Measurements from ENCODE around the gene SLC7A9.
"Not testable (repeated sequence)": the region's sequence is repeated elsewhere in the genome, so short reads cannot be mapped to it uniquely, and the experiment has no call there.

SLC7A9 gene

DNA sequence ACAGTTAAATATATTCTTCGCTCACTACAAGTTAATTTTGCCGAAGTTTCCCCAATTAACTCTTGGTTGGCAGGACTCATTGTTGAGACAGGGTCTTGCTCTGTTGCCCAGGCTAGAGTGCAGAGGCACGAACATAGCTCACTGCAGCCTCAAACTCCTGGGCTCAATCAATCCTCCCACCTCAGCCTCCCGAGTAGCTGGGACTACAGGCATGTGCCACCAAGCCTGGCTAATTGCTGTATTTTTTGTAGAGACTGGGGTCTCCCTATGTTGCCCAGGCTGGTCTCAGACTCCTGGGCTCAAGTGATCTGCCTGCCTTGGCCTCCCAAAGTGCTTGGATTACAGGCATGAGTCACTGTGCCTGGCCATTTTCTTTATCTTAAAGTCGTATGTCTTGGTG lies 15.7 kb upstream of the SLC7A9 start:
- DNase-seq (ENCODE audit: low spot score) = not testable (repeated sequence)

DNA sequence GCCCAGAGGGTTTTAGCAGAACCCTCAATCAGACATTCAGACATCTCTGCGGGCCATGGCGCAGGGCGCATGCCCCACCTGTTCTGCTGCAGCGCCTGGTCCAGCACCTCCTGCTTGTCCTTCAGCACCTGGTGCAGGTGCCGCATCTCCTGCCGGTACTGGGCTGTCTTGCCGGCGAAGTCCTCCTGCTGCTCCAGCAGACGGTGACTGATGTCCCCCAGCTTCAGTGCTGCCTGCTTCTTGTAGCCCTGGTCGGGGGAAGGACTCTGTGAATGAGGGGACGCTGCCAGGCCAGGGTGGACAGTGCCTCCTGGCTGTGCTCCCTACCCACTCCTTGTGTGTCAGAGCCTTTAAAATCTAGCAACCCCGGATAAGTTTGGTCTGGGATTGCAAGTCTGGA lies 12.2 kb upstream of the SLC7A9 start:
- no peak for DNase-seq (ENCODE audit: low spot score)

DNA sequence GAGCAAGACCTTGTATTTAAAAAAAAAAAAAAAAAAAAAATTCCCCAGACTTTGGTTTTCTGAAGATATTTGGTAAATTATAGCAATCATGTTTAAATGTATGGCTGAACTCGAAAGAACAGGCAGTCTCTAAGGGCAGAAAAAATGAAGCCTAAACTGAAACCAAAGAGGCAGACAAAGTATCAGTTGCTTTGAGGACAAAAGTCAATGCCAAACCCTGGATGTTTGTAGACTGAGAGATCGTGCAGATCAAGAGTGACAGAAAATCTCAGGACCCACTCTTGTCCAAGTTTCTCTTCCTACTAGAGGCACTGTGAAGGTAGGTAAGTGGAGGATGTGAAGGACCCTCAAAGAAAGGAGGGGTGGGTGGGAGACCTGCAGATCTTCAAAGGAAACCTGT lies 11.1 kb upstream of the SLC7A9 start:
- no peak for DNase-seq (ENCODE audit: low spot score)

DNA sequence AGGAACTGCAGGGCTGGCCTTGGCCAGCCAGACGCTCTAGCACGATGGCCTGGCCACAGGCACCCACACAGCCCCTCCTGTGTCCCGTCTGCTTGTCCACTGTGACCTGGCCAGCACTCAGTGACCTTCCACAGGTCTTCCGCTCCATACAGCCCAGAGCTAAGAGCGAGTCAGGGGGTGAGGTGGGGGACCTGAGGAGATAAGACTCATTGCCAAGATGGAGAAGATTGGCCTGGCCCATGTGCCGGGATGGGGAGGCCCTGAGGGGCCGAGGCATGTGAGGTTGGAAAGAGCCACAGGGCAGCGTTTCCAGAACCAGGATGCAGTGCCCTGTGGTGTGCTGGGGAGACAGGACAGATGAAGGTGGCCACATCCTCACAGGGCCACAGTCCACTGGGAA lies 10.2 kb upstream of the SLC7A9 start:
- DNase-seq (ENCODE audit: low spot score) = no peak

DNA sequence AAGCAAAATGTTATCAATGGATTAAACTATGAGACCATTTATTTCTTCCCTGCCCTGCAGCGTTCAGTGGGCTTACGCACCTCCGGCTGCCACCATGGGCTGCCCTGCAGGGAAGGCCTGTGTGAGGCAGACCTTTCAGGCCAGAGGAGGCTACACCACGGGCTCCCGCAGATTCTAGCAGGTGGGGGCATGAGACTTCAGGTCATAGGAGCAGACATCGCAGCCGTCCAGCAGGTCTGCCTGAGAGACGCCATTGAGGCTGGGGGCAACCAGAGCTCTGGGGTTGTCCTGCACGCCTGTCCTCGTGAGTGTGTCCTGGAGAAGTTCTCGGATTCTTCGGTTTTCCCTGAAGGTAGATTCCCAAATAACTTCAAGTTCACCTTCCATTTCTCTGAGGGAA lies 9.4 kb upstream of the SLC7A9 start:
- DNase-seq (ENCODE audit: low spot score) = no peak

DNA sequence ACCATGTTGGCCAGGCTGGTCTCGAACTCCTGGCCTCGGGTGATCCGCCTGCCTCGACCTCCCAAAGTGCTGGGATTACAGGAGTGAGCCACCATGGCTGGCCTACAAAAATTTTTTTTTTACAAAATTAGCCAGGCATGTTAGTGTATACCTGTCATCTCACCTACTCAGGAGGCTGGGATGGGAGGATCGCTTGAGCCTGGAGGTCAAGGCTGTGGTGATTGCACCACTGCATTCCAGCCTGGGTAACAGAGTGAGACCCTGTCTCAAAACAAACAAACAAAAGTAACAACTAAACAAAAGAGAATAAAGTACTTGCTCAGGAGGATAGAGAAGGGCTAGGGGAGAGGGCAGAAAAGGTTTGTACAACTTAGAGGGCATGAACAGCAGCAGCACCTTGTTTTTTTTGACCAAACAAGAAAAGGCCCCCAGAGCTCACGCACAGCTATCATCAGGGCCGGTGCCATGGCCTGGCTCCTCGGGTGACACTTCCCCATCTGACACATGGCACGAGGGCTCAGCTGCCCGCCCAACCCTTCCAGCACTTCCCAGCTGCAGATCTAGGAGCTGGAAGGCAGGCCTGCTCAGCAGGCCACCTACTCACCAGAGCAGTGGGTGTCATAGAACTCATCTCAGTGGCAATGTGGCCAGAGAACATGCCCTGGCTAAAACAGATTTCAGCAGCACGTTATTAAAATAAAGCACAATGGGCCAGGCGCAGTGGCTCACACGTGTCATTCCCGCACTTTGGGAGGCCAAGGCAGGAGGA lies 8.6 kb upstream of the SLC7A9 start:
- DNase-seq (ENCODE audit: low spot score) = no peak

DNA sequence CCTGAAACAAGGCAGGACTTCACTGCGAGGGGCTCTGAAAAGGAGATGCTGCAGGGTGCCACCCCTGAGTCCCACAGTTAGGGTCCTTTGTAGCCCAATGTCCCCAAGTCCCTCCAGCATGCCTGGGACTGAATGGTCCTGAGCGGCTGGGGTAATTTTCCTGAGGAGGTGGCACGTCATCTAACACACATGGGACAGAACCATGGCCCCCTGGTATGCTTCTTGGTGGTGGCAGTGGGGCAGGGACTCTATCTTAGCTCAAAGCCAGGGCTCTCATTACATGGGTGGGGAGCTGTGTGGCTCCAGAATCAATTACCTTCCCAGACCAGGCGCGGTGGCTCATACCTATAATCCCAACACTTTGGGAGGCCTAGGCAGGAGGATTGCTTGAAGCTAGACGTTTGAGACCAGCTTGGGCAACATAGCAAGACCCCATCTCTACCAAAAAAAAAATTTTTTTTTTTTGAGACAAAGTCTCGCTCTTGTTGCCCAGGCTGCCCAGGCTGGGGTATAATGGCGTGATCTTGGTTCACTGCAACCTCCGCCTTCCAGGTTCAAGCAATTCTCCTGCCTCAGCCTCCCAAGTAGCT lies 7.9 kb upstream of the SLC7A9 start:
- DNase-seq (ENCODE audit: low spot score) = no peak

DNA sequence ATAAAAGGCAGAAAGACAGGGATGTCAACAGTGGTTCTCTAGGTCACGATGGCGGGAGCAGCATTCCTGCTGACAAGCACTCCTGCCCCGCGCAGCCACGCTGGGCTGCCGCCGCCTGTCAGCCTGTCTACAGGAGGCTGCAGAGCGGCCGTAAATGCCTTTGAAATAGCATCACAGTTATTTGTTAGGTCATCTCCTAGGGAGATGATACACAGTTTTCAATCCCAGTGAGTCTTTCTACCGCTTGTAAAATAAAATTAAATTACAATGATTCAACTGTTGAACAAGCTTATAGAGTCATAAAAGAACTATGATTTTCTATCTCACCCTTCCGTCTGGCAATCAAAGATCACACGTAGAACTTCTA lies 7.3 kb upstream of the SLC7A9 start:
- no peak for DNase-seq (ENCODE audit: low spot score)

DNA sequence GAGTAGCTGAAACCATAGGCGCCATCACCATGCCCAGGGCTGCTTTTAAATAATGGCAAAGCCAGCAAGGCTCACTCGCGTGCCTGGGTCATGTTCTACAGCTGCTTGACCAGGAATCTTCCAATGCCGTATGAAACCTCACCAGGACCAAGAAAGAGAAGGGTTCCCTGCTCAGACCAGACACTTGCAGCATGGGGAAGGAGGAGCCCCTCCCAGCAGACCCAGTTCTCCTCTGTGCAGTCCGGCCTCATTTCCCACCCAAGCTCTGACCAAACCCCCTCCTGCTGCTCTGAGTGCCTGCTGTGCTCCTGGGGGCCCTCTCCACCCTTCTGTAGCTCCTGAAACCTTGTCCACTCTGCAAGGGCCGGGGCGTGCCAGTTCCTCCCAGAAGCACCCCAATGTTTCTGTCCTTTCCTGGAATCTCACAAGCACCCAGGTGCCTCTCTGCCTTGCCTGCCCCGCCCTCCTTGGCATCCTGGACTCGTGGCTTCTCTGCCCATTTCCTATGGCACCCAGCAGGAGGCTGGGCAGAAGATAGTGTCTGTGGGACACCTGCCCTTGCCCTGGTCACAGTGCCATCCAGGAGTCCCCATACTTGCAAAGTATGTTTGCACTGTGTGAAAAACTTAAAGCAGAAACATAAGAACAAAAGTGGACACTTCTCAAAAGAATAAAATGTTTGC lies 6.8 kb upstream of the SLC7A9 start:
- no peak for DNase-seq (ENCODE audit: low spot score)

DNA sequence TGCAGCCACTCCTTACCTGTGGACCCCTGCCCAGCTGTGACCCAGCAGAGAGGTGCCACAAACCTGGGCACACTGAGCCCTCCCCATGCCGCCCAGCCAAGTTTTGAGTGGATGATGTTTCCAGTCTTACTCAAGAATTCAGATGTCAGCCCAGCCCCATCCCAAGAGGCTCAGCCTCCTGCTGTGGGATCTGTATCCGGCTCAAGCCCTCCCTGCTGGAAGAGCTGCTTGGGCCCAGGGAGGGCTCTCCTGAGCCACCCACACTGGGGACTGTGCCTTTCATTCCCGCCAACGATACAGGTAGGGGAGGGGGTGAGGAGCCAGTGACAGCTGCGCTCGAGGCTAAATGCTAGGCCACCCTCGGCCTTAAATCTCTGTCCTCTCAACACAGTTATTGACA lies 5.9 kb upstream of the SLC7A9 start:
- DNase-seq (ENCODE audit: low spot score) = no peak

DNA sequence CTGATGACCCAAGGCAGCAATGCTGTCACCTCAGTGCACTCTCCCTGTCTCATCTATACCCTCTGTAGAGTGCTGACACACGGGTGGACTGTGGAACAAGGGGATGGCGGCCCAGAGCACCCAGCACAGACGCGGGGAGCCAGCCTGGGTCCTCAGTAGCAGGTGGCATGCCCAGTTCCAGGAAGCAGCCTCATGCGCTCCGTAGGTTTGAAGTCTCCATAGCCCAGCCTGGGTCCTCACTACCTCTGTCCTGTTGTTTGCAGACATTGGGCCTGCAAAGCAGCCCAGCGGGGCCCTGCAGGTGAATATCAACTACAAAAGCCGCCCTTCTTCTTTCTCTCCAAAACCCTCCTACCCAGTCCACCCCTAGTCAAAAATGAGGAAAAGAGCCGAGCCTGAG lies 5.0 kb upstream of the SLC7A9 start:
- no peak for DNase-seq (ENCODE audit: low spot score)

DNA sequence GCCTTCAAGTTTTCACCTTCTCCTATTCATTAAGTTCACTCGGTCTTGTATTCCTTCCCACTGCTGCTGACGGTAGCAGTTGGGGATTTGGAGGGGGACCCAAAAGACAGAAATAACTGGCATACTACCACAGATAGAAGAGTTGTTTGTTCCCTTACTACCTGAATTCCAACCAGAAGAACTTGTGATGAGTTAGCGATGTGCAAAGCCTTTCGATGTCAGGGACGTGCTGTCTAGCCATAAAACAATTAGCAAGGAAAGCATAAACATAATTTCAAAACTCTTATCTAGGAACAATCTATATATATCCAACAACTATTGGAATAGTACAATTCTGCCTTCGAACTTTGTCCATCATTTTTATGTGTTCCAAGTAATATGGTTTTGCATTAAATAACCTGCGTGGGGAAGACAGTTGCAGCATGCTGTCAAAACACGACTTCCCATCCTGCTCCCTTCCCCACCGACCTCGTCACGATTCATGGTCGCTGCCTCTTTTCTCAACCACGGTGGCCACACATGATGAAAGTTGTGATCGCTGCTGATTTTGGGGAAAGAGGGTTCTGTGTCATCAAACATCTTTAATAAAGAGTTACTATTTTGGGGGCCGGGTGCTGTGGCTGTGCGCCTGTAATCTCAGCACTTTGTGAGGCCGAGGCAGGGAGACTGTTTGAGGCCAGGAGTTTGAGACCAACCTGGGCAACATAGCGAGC lies 3.8 kb upstream of the SLC7A9 start:
- no peak for DNase-seq (ENCODE audit: low spot score)

DNA sequence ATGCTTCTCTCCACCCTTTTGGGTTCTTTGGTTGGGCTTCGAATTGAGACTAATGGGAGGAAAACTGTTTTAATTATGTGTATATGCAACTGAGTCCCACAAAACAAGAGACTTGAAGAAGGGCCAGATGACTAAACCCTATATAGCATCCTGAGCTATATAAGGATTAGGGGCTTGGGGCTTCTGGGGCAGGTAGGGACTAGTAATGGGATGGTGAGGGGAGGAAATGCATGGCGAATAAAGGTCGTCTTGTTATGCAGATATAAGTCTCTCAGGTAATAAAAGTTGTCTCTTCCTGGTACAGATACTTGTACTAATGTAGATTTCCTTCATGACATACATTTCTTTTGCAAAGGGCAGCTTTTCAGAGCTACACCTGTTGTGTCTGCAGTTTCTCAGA lies 2.8 kb upstream of the SLC7A9 start:
- DNase-seq (ENCODE audit: low spot score) = no peak

DNA sequence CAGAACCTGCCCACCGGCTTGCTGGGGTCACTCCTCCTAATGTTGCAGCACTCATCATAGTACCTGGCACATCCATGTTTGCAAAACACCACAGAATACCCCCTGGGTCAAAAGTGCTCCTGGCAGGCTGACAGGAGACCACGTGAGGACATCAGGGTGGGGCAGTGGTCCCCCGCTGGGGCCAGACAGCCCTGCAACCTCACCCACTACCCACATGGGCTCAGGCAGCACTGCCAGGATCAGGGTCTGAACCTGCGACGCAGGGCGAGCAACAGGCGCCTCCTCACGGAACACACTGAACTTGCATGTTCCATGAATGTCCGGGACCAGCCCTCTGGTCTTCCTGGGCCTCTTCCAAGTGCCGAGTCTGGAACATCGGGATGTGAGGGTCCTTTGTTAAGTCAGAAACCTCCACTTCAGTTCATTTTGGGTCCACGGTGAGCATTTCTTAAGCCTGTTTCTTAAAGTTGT lies 1.4 kb upstream of the SLC7A9 start:
- DNase-seq (ENCODE audit: low spot score) = no peak

DNA sequence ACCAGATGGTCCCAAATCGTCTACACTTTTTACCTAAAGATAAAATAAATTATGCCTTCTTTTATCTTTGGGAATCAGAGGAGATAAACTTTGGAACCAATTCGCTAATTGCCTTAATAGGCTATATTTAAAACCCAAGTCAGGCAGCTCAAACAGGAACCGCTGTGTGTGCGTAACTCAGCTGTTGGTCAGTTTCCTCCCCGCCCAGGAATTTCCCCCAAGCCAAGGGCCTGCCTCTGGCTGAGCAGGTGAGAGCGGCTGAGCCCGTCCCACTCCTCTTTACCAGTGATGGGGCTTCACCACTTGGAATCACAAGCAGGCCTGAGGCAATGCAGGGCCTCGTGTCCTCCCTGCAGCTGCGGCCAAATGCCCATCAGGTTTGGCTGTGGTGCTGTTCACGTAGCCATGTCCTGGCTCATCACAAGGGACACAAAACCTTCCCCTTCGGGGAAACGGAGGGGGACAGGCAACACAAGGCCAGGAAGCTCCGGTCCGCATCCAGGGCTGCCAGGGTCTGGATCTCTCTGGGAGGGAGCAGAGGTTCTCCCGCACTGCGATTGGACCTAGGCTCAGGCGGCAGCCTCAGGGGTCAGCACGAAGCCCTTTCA lies 503 bp upstream of the SLC7A9 start:
- DNase-seq (ENCODE audit: low spot score) = no peak

DNA sequence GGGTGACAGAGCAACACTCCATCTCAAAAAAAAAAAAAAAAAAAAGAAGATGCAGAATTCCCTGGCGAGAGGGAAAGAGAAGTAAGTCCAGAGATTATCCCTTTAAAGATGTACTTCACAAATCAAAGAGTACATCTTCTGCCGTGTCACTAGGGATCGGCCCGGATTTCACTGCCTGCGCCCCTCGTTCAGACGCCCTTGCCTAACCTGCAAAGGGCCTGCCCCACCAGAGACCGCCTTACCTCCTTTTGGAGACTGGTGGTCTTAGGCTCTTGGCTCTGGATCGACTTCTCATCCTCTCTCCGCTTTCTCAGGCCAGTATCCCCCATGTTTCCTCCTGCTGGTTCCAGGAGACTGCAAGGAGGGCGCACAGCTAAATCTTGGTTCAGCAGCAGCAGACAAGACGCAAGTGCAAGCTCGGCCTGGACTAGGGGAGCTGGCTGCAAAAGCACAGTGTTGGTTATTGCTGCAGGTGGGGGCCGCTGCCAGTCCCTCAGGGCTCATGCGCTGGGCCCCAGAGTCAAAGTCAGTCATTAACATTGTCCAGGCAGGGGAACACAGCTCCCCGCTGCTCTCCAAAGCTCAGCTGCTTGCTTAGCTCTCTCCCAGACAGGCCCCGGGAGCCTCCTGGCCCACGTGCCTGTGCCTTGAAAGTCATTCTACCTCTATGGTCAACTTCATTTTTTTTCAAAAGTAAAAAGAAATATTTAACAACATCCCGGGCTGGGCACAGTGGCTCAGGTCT lies 1.2 kb downstream of the SLC7A9 start:
- DNase-seq (ENCODE audit: low spot score) = no peak

DNA sequence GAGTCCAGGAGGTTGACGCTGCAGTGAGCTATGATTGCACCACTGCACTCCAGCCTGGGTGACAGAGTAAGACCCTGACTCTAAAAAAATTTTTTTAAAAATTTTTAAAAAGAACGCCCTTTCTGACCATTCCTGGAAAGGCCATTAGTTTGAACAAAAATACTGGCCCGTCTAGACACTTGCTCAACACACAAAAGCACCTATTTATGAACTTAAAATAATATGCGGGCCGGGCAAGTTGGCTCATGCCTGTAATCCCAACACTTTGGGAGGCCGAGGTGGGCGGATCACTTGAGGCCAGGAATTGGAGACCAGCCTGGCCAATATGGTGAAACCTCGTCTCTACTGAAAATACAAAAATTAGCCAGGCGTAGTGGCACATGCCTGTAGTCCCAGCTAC lies 2.1 kb downstream of the SLC7A9 start:
- DNase-seq (ENCODE audit: low spot score) = not testable (repeated sequence)

DNA sequence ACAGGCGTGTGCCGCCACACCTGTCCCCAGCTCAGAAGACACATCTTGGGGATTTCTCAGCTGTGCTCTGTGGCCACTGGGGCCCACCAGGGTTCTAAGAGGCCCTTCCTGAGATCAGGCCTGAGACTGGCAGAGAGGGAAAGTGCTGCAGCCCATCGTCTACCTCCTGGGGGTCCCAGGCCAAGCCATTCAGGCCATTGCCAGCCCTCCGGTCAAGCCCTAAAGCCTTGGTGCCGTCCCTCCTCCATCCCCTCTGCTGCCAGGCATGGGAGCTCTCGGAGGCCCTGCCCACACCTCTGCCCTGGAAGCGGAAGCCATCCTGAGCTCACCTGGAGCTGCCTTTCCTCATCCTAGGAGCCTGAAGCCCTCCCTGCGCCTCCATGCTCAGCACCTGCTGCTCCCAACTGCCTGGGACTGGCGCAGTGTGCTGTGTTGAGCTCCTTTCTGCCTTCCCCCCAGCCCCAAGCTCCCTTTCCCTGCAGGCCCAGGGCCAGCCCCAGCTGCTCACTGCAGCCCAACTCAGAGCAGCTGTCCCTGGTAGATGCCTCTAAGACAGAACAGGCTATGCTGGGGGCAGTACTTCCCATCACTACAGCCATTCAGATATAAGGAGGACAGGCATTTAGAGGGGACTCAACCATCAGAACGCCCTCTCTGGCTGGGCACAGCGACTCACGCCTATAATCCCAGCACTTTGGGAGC lies 2.9 kb downstream of the SLC7A9 start:
- DNase-seq (ENCODE audit: low spot score) = no peak

DNA sequence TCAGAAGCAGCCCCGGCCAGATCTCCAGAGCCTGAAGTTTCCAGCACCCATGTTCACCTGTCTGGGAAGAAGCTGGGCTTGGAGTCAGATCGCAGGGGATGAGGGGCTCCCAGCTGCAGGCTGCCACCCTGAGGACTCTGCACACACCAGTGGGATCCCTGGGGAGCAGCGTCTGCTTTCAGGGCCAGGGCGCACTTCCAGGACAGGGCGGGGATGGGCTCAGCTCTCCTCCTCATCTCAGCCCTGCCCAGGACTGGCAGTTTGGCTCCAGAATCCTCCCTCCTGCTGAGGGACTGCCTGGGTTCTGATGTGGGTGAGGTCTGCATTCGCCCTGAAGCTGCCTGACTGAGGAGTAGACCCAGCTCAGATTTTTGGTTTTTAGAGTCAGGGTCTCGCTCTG lies 3.5 kb downstream of the SLC7A9 start:
- DNase-seq (ENCODE audit: low spot score) = no peak

DNA sequence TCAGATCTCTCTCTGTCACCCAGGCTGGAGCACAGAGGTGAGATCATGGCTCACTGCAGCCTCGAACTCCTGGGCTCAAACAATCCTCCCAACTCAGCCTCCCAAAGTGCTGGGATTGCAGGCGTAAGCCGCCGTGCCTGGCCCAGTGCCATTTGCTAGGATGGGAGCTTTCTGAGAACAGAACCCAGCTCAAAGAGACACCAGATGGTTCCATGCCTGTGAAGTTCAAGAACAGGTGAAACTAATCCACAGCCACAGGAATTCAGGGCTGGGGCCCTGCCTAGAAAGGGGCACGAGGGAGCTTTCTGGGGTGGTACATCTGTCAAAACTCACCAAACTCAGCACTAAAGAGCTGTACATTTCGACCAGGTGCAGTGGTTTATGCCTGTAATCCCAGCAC lies 4.2 kb downstream of the SLC7A9 start:
- DNase-seq (ENCODE audit: low spot score) = no peak
